Measurements from ENCODE around the gene ARL6IP5. TPM values are rescaled to one million over a fixed set of nuclear protein-coding genes. Genes with fewer than 3 reads are reported as not detected.

ARL6IP5 gene
- polyA plus RNA-seq, 3 donors: 95.5 to 110 (median 97.3) TPM

DNA sequence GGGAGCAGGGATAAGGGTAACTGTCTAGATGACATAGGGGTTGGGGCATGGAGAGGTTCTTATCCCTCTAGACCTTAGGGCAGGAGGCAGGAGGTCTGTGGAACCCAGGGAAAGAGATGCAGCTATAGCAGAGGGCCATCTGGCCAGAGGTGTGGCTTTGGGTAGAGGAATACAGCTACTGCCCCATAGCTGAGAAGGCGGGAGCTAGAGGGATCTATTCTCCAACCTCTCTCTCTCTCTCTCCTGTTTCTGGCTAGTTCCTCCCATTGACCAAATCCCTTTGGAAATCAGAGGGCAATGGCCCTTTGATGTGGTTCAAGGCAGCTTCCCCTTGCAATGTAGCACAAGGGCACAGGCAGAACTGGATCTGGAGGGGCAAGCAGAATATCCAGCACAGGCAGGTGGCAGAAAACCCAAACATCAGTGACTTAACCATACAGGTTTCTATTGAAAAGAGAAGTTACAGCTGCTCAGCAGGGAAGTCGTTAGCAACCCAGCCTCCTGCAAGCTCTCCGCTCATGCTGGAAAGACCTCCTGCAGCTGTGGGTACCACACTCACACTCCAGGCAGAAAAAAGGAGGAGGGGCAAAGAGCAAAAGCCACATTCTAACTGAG, 60.0 kb downstream of the ARL6IP5 start:
- no peak for DNase-seq

DNA sequence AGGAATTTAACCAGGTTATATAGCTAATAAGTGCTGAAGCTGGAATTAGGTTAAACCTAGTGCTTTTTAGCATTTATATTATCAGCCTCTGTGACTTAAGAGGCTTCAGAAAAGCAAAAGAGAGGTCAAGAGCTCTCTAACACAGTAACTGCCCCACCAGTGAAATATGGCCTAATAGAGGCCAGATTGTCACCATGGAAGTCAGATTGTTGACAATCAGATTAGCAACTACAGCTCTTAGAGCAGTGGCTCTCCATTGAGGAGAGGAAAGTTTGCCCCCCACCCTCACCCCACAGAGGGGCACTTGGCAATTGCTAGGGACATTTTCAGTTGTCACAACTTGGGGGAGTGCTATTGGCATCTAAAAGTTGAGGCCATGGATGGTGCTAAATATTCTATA, 61.0 kb downstream of the ARL6IP5 start:
- DNase-seq: no peak

DNA sequence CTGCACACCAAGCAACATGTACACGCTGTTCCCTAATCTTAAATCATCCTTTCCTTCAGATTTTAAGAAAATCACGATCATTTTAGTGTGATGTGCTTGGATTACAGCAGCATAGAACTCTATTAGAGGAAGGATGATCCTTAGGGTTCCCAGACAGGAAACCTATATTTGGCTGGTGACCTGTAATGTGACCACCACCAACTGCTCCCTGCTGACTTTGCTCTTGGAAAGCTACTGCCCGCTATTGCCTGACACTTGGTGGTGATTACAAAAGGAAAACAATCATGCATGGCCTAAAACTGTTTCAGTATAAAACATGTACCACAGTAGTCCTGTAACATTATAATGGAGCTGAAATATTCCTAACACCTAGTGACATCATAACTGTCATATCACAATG, 64.8 kb downstream of the ARL6IP5 start:
- DNase-seq: no peak

Other genes with a start within 250 kb of the ARL6IP5 start
- gene TAFA4, start 152.4 kb upstream of the ARL6IP5 start, polyA plus RNA-seq (ENCODE audit: insufficient read length in 3 of 3): 1 to 10 TPM in 1 of 3 donors, under 1 TPM in 2; 0.80 to 1.2 (median 0.94) TPM
- 10 to 100 TPM in 2 of 3 donors, 1 to 10 TPM in 1; 8.4 to 13.1 (median 12.6) TPM for gene EOGT, start 71.3 kb upstream of the ARL6IP5 start, polyA plus RNA-seq (ENCODE audit: insufficient read length in 3 of 3)
- gene TMF1, start 32.6 kb upstream of the ARL6IP5 start, polyA plus RNA-seq (ENCODE audit: insufficient read length in 3 of 3): 10 to 100 TPM; 34.5 to 50.7 (median 43.4) TPM
- gene UBA3, start 4.6 kb upstream of the ARL6IP5 start, polyA plus RNA-seq (ENCODE audit: insufficient read length in 3 of 3): 10 to 100 TPM; 61.9 to 79.9 (median 74.4) TPM
- under 1 TPM; 0.05 to 0.10 (median 0.07) TPM for gene LMOD3, start 37.7 kb downstream of the ARL6IP5 start, polyA plus RNA-seq (ENCODE audit: insufficient read length in 3 of 3)

All from renal pelvis (tissue), 4 donors.